Nephron (organoid): Measurements from ENCODE around the gene MFNG.
A peak's percentile ranks its signal among the peaks of the same experiment; 100 is the strongest.

Source experiments
- H3K27ac Mint-ChIP-seq, 3 experiments: 2 replicates each; pipeline ENCODE4 v1.8.0; 2020; ENCODE audit warnings: mixed read lengths in 3 of 3, mild to moderate bottlenecking in 2 of 3, moderate library complexity in 1 of 3
- H3K27me3 Mint-ChIP-seq: 2 replicates; pipeline ENCODE4 v1.8.0; 2021; ENCODE audit warnings: low read depth, mild to moderate bottlenecking, moderate library complexity, mixed read lengths
- H3K36me3 Mint-ChIP-seq: 2 replicates; pipeline ENCODE4 v1.8.0; 2020; ENCODE audit warnings: low read depth, mixed read lengths
- H3K4me1 Mint-ChIP-seq: 2 replicates; pipeline ENCODE4 v1.8.0; 2020; ENCODE audit warnings: mixed read lengths
- H3K4me3 Mint-ChIP-seq, 3 experiments: 2 replicates each; pipeline ENCODE4 v1.8.0; 2020; ENCODE audit warnings: mild to moderate bottlenecking in 3 of 3, mixed read lengths in 3 of 3, moderate library complexity in 2 of 3
- H3K9me3 Mint-ChIP-seq: 2 replicates; pipeline ENCODE4 v1.8.0; 2020; ENCODE audit warnings: mixed read lengths
- CTCF ChIP-seq, 3 experiments: fragments of 200-600 bp; sonication (generic); IDR thresholded peaks; one replicate each; pipeline ENCODE4 v1.5.0; 2021; ENCODE audit warnings: antibody characterized with exemption in 3 of 3; ENCODE audit not compliant: unreplicated experiment in 3 of 3

The MFNG gene

GRCh38 chr22:37487571-37487970 lies 1.4 kb upstream of the MFNG start:
- Mint-ChIP-seq H3K27ac (peak overlapping the region in 2 of 3 experiments; percentile 12 to 31), H3K4me3 (peak overlapping the region in 1 of 3 experiments; percentile 7), H3K9me3 (no peaks in the 10 kb centered on the region), H3K4me1 (peaks cover 21% of the 10 kb centered on the region), H3K36me3 (peaks cover 10% of the 10 kb centered on the region), H3K27me3 (peaks cover 24% of the 10 kb centered on the region)
- no peak for TF ChIP-seq CTCF (IDR thresholded peaks at IDR 0.05; ENCODE audit: unreplicated experiment in 3 of 3)

- Mint-ChIP-seq H3K27ac (peak overlapping the region in 2 of 3 experiments; percentile 12 to 31), H3K4me3 (peak overlapping the region in 1 of 3 experiments; percentile 7), H3K4me1 (peaks cover 21% of the 10 kb centered on the region), H3K36me3 (peaks cover 10% of the 10 kb centered on the region), H3K27me3 (peaks cover 28% of the 10 kb centered on the region), H3K9me3 (no peaks in the 10 kb centered on the region)
- no peak for TF ChIP-seq CTCF (IDR thresholded peaks at IDR 0.05; ENCODE audit: unreplicated experiment in 3 of 3)
Observed at GRCh38 chr22:37487129-37487528, 945 bp upstream of the MFNG start.

- Mint-ChIP-seq H3K36me3 (peaks cover 8% of the 10 kb centered on the region), H3K27me3 (peaks cover 36% of the 10 kb centered on the region), H3K27ac (no peak overlapping the region), H3K9me3 (no peaks in the 10 kb centered on the region), H3K4me3 (peak overlapping the region in 1 of 3 experiments; percentile 20), H3K4me1 (peaks cover 21% of the 10 kb centered on the region)
- TF ChIP-seq CTCF (IDR thresholded peaks at IDR 0.05; ENCODE audit: unreplicated experiment in 3 of 3) = no peak
Observed at GRCh38 chr22:37485395-37486223, 575 bp downstream of the MFNG start.

- no peak for TF ChIP-seq CTCF (IDR thresholded peaks at IDR 0.05; ENCODE audit: unreplicated experiment in 3 of 3)
- Mint-ChIP-seq H3K4me3 (peak overlapping the region in 1 of 3 experiments; percentile 7), H3K27ac (no peak overlapping the region), H3K27me3 (peaks cover 33% of the 10 kb centered on the region), H3K36me3 (no peaks in the 10 kb centered on the region), H3K9me3 (no peaks in the 10 kb centered on the region), H3K4me1 (peaks cover 21% of the 10 kb centered on the region)
Observed at GRCh38 chr22:37484480-37485394, 1.4 kb downstream of the MFNG start.

- H3K4me3 Mint-ChIP-seq = no peak overlapping the region
- no peak for TF ChIP-seq CTCF (IDR thresholded peaks at IDR 0.05; ENCODE audit: unreplicated experiment in 3 of 3)
- no peaks in the 10 kb centered on the region for H3K9me3 Mint-ChIP-seq
- peak overlapping the region; percentile 81 to 87 (median 86) for H3K27ac Mint-ChIP-seq
- no peaks in the 10 kb centered on the region for H3K36me3 Mint-ChIP-seq
- H3K4me1 Mint-ChIP-seq = peaks cover 21% of the 10 kb centered on the region
- H3K27me3 Mint-ChIP-seq = peaks cover 33% of the 10 kb centered on the region
Observed at GRCh38 chr22:37483050-37483449, 3.1 kb downstream of the MFNG start.
